Measurements from ENCODE around the gene ITGB8. TPM values are rescaled to one million over a fixed set of nuclear protein-coding genes. Genes with fewer than 3 reads are reported as not detected.

ITGB8 gene
- total and polyA plus RNA-seq, 9 of the 15 experiments (the other 6 are each of a cell fraction or from before 2014, with no cell fraction given) = under 0.01 to 0.03 (median 0.02) TPM; not detected in 6

- no peak for ATAC-seq
- intact Hi-C loops (cut with micrococcal nuclease) = loop anchor here (1.0 to 5.0 kb wide), 6 partner anchors 94 to 604 kb away; partner anchors contain the start of genes MACC1 and POLR1F
- H3K9ac ChIP-seq (ENCODE audit: insufficient read depth in 1 of 2, low read depth in 2 of 2, low read length in 2 of 2) = no peak overlapping the region
- no peaks in the 10 kb centered on the region for H3K79me2 ChIP-seq (ENCODE audit: control insufficient read depth, insufficient read depth, low read length)
- FAIRE-seq = no peak
- no peak for TF ChIP-seq ZBTB34 (CRISPR knock-in tag; IDR thresholded peaks at IDR 0.05)
- no peak for TF ChIP-seq PHF8 (IDR thresholded peaks at IDR 0.05; ENCODE audit: borderline replicate concordance, low read length)
- no peak for TF ChIP-seq EP300 (IDR thresholded peaks at IDR 0.05; ENCODE audit: low read length)
- TF ChIP-seq ZNF175 (CRISPR knock-in tag; IDR thresholded peaks at IDR 0.05; ENCODE audit: low read depth) = no peak
- no peak for TF ChIP-seq ZNF551 (CRISPR knock-in tag; IDR thresholded peaks at IDR 0.05)
- no peak for TF ChIP-seq HDGF (IDR thresholded peaks at IDR 0.05)
- no peak for TF ChIP-seq POLR2G (IDR thresholded peaks at IDR 0.05; ENCODE audit: low read depth, low read length)
- no peak for TF ChIP-seq MED1 (CRISPR knock-in tag; IDR thresholded peaks at IDR 0.05; ENCODE audit: borderline replicate concordance)
- TF ChIP-seq, protein P1, sequence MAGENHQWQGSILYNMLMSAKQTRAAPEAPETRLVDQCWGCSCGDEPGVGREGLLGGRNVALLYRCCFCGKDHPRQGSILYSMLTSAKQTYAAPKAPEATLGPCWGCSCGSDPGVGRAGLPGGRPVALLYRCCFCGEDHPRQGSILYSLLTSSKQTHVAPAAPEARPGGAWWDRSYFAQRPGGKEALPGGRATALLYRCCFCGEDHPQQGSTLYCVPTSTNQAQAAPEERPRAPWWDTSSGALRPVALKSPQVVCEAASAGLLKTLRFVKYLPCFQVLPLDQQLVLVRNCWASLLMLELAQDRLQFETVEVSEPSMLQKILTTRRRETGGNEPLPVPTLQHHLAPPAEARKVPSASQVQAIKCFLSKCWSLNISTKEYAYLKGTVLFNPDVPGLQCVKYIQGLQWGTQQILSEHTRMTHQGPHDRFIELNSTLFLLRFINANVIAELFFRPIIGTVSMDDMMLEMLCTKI (IDR thresholded peaks at IDR 0.05; ENCODE audit: partially characterized antibody) = no peak
- TF ChIP-seq HDAC1 (IDR thresholded peaks at IDR 0.05) = no peak
- TF ChIP-seq, protein P2, sequence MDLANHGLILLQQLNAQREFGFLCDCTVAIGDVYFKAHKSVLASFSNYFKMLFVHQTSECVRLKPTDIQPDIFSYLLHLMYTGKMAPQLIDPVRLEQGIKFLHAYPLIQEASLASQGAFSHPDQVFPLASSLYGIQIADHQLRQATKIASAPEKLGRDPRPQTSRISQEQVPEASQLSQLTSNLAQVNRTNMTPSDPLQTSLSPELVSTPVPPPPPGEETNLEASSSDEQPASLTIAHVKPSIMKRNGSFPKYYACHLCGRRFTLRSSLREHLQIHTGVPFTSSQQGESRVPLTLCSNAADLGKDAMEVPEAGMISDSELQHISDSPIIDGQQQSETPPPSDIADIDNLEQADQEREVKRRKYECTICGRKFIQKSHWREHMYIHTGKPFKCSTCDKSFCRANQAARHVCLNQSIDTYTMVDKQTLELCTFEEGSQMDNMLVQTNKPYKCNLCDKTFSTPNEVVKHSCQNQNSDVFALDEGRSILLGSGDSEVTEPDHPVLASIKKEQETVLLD (IDR thresholded peaks at IDR 0.05) = no peak
- TF ChIP-seq NCOA6 (IDR thresholded peaks at IDR 0.05) = no peak
- TF ChIP-seq JUN (IDR thresholded peaks at IDR 0.05; ENCODE audit: borderline replicate concordance, low read depth, low read length) = no peak
- TF ChIP-seq JUN (CRISPR knock-in tag; IDR thresholded peaks at IDR 0.05; ENCODE audit: borderline replicate concordance) = no peak
- no peak overlapping the region for H3K4me3 ChIP-seq
- peaks cover 4 to 9% of the 10 kb centered on the region in 2 experiments for H3K4me1 ChIP-seq (replicated peaks in 1 of 2; ENCODE audit: control insufficient read depth in 2 of 2, insufficient read depth in 2 of 2, low read length in 2 of 2)
- 35% methylated on average over 2 of the region's 2 CpGs for WGBS (ENCODE audit: insufficient coverage, low coverage, missing lambda C conversion rate)
- H3K4me2 ChIP-seq (ENCODE audit: insufficient read depth, low read length) = no peak overlapping the region
- no peaks in the 10 kb centered on the region for H3K27me3 ChIP-seq (ENCODE audit: control insufficient read depth in 2 of 2, insufficient read depth in 2 of 2, low read length in 2 of 2)
- in situ Hi-C loops (cut with MboI) = no loop called here
- H3K9me1 ChIP-seq (ENCODE audit: control insufficient read depth, insufficient read depth, low read length) = no peaks in the 10 kb centered on the region
- no peak overlapping the region for H2AFZ ChIP-seq (ENCODE audit: low read depth, low read length)
- no peaks in the 10 kb centered on the region for H3K36me3 ChIP-seq (ENCODE audit: control insufficient read depth, insufficient read depth, low read length)
- no TSS peak for BruUV-seq (replicated peaks)
- no peaks in the 10 kb centered on the region for H4K20me1 ChIP-seq (replicated peaks; ENCODE audit: control insufficient read depth, insufficient read depth, low read length)
- ChIA-PET CTCF (ENCODE audit: low intra/inter-chr PET ratio) (interaction anchor here (0.7 to 2.7 kb wide), 5 partner anchors 94 to 598 kb away, joined by 3 to 20 read pairs (median 5); no protein-coding TSS in a partner anchor), POLR2A (interaction anchor here (1.6 kb wide), 1 partner anchor 144 kb away, joined by 3 read pairs; no protein-coding TSS in a partner anchor)
- H3K27ac ChIP-seq (ENCODE audit: extremely low read depth, low read depth, low read length) = no peak overlapping the region
- no peaks in the 10 kb centered on the region for H3K9me3 ChIP-seq (replicated peaks; ENCODE audit: control insufficient read depth, insufficient read depth, low read depth, low read length)
- no peak for DNase-seq (ENCODE audit: extremely low read depth in 1 of 4, low spot score in 3 of 4)
Measured at GRCh38 chr7:20311743-20312042, 19.0 kb upstream of the ITGB8 start.
